RWPE1 (cell line): ENCODE results near the gene NPAS2.

Experiments
- CTCF ChIA-PET: fragments of 350-600 bp; sonication (Branson Sonifier 250); formaldehyde crosslinking; extraction: SDS; loops from one replicate; lab custom pipeline; 2021; lab: Yijun Ruan, JAX
- POLR2A ChIA-PET: fragments of 400-600 bp; formaldehyde crosslinking; extraction: SDS; loops from one replicate; lab custom pipeline; 2020; ENCODE audit warnings: antibody characterized with exemption; ENCODE audit not compliant: low non-redundant PET; lab: Yijun Ruan, JAX
- DNase-seq: peaks from one replicate; pipeline ENCODE4 v3.0.0; 2012; ENCODE audit warnings: low spot score
- H3K27ac ChIP-seq: fragments of 450-650 bp; 2 replicates; pipeline ENCODE4 v1.5.1; 2017
- CTCF ChIP-seq: fragments of 450-650 bp; conservative IDR thresholded peaks from 2 replicates; pipeline ENCODE4 v1.5.1; 2017; ENCODE audit warnings: low read depth, mild to moderate bottlenecking

The NPAS2 gene

GRCh38 chr2:100869120-100869519 lies 49.2 kb downstream of the NPAS2 start:
- DNase-seq, result no peak
- H3K27ac ChIP-seq, result no peak overlapping the region
- ChIA-PET POLR2A (no interaction called here), CTCF (no interaction called here)
- TF ChIP-seq CTCF, result no peak

- no peak for DNase-seq
- CTCF ChIA-PET, result interaction anchor here (0.7 to 1.0 kb wide), 2 partner anchors 10 to 25 kb away, joined by 4 read pairs; no protein-coding TSS in a partner anchor
- no peak for TF ChIP-seq CTCF
- H3K27ac ChIP-seq, result no peak overlapping the region
- POLR2A ChIA-PET, result no interaction called here
Observed at GRCh38 chr2:100870652-100871531, 51.0 kb downstream of the NPAS2 start.

GRCh38 chr2:100875516-100876230 lies 55.7 kb downstream of the NPAS2 start:
- ChIA-PET POLR2A (no interaction called here), CTCF (interaction anchor here (0.6 to 1.0 kb wide), 2 partner anchors 12 to 30 kb away, joined by 3 read pairs; no protein-coding TSS in a partner anchor)
- peak overlapping the region; percentile 80 for H3K27ac ChIP-seq
- no peak for TF ChIP-seq CTCF
- DNase-seq, result no peak

GRCh38 chr2:100876231-100876860 lies 56.4 kb downstream of the NPAS2 start:
- CTCF ChIA-PET, result interaction anchor here (1.0 kb wide), 1 partner anchor 31 kb away, joined by 3 read pairs; no protein-coding TSS in a partner anchor
- POLR2A ChIA-PET, result no interaction called here
- H3K27ac ChIP-seq, result peak overlapping the region; percentile 80
- no peak for TF ChIP-seq CTCF
- no peak for DNase-seq

GRCh38 chr2:100877555-100877954 lies 57.6 kb downstream of the NPAS2 start:
- CTCF ChIA-PET, result interaction anchor here (0.6 kb wide), 1 partner anchor 15 kb away, joined by 3 read pairs; no protein-coding TSS in a partner anchor
- no peak for TF ChIP-seq CTCF
- POLR2A ChIA-PET, result no interaction called here
- H3K27ac ChIP-seq, result peak overlapping the region; percentile 80
- DNase-seq, result peak; percentile 41
